Activated naive CD8-positive, alpha-beta T cell (primary cell): ENCODE data around the gene KLHL1.

Experiments
- H3K27ac Mint-ChIP-seq: one replicate; pipeline ENCODE4 v1.8.0; 2021; ENCODE audit warnings: mixed read lengths
- H3K27me3 Mint-ChIP-seq: one replicate; pipeline ENCODE4 v1.8.0; 2021; ENCODE audit warnings: mixed read lengths
- H3K36me3 Mint-ChIP-seq: one replicate; pipeline ENCODE4 v1.8.0; 2021; ENCODE audit warnings: mixed read lengths
- H3K4me1 Mint-ChIP-seq: one replicate; pipeline ENCODE4 v1.8.0; 2021; ENCODE audit warnings: low read depth, mixed read lengths
- H3K4me3 Mint-ChIP-seq: one replicate; pipeline ENCODE4 v1.8.0; 2021; ENCODE audit warnings: mild to moderate bottlenecking, mixed read lengths
- H3K9me3 Mint-ChIP-seq: one replicate; pipeline ENCODE4 v1.8.0; 2021; ENCODE audit warnings: low read depth, mixed read lengths

KLHL1 gene

GRCh38 chr13:70043685-70044084, 64.6 kb downstream of the KLHL1 start:
- H3K27me3 Mint-ChIP-seq, result no peaks in the 10 kb centered on the region

GRCh38 chr13:70042193-70042592, 66.1 kb downstream of the KLHL1 start:
- H3K9me3 Mint-ChIP-seq, result peaks cover 13% of the 10 kb centered on the region
- no peaks in the 10 kb centered on the region for H3K4me1 Mint-ChIP-seq
- no peak overlapping the region for H3K4me3 Mint-ChIP-seq
- no peak overlapping the region for H3K27ac Mint-ChIP-seq
- no peaks in the 10 kb centered on the region for H3K36me3 Mint-ChIP-seq
- H3K27me3 Mint-ChIP-seq, result no peaks in the 10 kb centered on the region

More at GRCh38 chr13:70043685-70044084, 64.6 kb downstream of the KLHL1 start:
- Mint-ChIP-seq H3K36me3 (no peaks in the 10 kb centered on the region), H3K27ac (no peak overlapping the region), H3K9me3 (peaks cover 13% of the 10 kb centered on the region), H3K4me1 (no peaks in the 10 kb centered on the region), H3K4me3 (no peak overlapping the region)

- Mint-ChIP-seq H3K27ac (no peak overlapping the region), H3K4me1 (no peaks in the 10 kb centered on the region), H3K4me3 (no peak overlapping the region)
Measured at GRCh38 chr13:70034286-70034685, 74.0 kb downstream of the KLHL1 start.

GRCh38 chr13:70027551-70027950, 80.7 kb downstream of the KLHL1 start:
- Mint-ChIP-seq H3K9me3 (peaks cover 12% of the 10 kb centered on the region), H3K4me1 (no peaks in the 10 kb centered on the region), H3K27ac (no peak overlapping the region), H3K36me3 (no peaks in the 10 kb centered on the region), H3K4me3 (no peak overlapping the region), H3K27me3 (no peaks in the 10 kb centered on the region)

More at GRCh38 chr13:70034286-70034685, 74.0 kb downstream of the KLHL1 start:
- H3K9me3 Mint-ChIP-seq, result peaks cover 22% of the 10 kb centered on the region
- no peaks in the 10 kb centered on the region for H3K36me3 Mint-ChIP-seq
- no peaks in the 10 kb centered on the region for H3K27me3 Mint-ChIP-seq

DNA sequence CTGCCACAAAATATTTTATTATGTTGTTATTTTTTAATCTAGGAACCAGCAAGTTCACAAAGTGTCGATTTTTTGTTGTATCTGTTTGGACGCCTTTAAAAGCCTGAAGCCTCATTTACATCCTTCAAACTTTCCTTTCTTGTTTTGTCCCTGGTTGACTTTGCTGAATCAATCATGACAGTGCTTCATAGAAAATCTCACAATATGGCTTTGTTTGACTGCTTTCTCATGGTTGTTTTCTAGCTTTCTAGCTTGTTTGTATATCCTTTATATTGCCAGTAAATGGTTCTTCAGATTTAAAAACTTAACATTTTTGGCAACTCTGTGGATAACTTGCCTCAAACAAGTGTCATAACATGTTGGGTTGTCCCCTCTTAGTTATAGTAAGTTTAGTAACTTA, 84.7 kb downstream of the KLHL1 start:
- Mint-ChIP-seq H3K36me3 (no peaks in the 10 kb centered on the region), H3K27ac (no peak overlapping the region), H3K9me3 (peaks cover 4% of the 10 kb centered on the region)

DNA sequence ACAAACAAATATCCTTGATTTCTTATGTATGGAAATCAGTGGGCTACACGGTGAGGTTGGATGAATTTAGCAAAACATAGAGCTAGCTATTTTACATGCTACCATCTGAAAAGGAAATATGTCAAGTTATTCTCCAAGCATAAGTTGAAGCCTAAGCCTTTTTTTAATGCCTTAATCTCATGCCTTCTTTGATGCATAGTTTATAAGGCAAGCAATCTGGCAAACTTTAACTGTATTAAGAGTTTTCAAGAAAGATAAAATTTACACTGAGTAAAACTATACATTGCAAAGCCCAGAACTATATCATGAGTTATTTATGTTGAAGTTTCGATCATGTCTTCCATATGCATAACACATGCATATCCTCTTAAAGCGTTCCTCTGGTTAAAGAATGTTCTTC, 85.6 kb downstream of the KLHL1 start:
- Mint-ChIP-seq H3K27me3 (no peaks in the 10 kb centered on the region), H3K9me3 (peaks cover 4% of the 10 kb centered on the region), H3K4me3 (no peak overlapping the region), H3K36me3 (no peaks in the 10 kb centered on the region), H3K27ac (no peak overlapping the region), H3K4me1 (no peaks in the 10 kb centered on the region)

More for the DNA sequence above, 84.7 kb downstream of the KLHL1 start:
- Mint-ChIP-seq H3K27me3 (no peaks in the 10 kb centered on the region), H3K4me3 (no peak overlapping the region), H3K4me1 (no peaks in the 10 kb centered on the region)

DNA sequence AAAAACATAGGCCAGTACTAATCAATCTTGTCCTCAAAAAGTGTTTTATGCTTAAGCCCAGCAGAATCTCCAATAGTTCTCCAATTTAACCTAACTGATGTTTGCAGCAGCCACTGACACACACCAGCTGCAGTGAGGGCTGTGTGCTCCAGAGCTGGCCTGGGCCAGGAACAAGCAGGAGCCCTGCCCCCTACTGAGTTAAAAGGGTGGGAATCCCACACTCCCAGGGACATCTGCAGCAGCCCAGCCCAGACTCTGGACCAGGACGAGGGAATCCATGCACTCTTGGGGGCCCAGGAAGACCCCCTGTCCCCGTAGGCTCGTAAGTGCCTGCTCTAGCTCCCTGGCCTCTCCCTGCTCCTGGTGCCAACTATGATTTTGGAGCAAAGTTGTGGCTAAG, 92.1 kb downstream of the KLHL1 start:
- Mint-ChIP-seq H3K27ac (no peak overlapping the region), H3K36me3 (no peaks in the 10 kb centered on the region), H3K27me3 (no peaks in the 10 kb centered on the region), H3K4me3 (no peak overlapping the region), H3K4me1 (no peaks in the 10 kb centered on the region), H3K9me3 (peaks cover 18% of the 10 kb centered on the region)

DNA sequence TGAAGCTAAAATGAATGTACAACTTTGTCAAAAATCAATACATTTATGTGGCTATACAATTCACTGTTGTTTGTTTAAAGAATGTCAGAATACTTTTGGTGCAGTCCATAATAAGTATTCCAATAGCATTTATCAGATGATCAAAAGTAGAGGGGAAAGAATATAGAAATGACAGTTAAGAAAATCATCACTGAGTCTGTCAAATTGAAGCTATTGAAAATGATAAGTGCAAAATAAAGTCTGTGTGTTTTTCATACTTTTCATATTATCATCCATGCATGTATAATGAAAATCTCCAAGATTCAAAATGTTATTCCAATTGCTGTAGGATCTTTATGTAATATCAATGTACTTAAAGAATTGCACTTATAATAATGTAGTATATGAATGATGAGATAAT, 93.9 kb downstream of the KLHL1 start:
- H3K9me3 Mint-ChIP-seq, result peaks cover 18% of the 10 kb centered on the region
- H3K27me3 Mint-ChIP-seq, result no peaks in the 10 kb centered on the region
- H3K36me3 Mint-ChIP-seq, result no peaks in the 10 kb centered on the region
- no peaks in the 10 kb centered on the region for H3K4me1 Mint-ChIP-seq
- H3K4me3 Mint-ChIP-seq, result no peak overlapping the region
- no peak overlapping the region for H3K27ac Mint-ChIP-seq

DNA sequence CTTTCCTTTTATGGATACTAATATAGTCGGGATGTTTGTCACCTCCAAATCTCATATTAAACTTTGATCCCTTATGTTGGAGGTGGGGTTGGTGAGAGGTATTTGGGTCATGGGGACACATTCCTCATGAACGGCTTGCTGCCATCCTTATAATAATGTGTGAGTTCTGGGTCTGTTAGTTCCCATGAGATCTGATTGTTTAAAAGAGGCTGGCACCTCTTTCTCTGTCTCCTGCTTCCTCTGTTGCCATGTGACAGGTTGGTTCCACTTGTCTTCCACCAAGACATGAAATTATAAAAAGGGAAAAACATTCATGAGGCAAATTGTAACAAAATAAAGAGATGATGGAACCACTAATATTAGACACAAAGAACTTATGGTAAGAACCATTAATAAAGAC, 108.4 kb downstream of the KLHL1 start:
- Mint-ChIP-seq H3K9me3 (peaks cover 6% of the 10 kb centered on the region), H3K4me1 (no peaks in the 10 kb centered on the region), H3K27me3 (no peaks in the 10 kb centered on the region), H3K4me3 (no peak overlapping the region), H3K27ac (no peak overlapping the region), H3K36me3 (no peaks in the 10 kb centered on the region)

DNA sequence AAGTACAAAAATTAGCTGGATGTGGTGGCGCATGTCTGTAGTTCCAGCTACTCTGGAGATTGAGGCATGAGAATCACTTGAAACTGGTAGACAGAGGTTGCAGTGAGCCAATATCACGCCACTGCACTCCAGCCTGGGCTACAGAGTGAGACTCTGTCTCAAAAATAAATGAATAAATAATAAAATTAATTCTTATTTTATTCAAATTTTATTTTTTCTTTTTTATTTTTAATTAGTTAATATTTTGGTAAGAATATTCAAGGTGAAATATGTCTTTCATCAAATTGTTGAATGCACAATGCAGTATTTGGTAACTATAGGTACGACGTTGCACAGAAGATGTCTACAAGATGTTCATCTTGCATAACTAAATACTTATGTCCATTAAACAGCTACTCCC, 111.2 kb downstream of the KLHL1 start:
- H3K27ac Mint-ChIP-seq, result no peak overlapping the region
- H3K27me3 Mint-ChIP-seq, result no peaks in the 10 kb centered on the region
- no peaks in the 10 kb centered on the region for H3K36me3 Mint-ChIP-seq
- H3K9me3 Mint-ChIP-seq, result peaks cover 14% of the 10 kb centered on the region
- H3K4me1 Mint-ChIP-seq, result no peaks in the 10 kb centered on the region
- no peak overlapping the region for H3K4me3 Mint-ChIP-seq

DNA sequence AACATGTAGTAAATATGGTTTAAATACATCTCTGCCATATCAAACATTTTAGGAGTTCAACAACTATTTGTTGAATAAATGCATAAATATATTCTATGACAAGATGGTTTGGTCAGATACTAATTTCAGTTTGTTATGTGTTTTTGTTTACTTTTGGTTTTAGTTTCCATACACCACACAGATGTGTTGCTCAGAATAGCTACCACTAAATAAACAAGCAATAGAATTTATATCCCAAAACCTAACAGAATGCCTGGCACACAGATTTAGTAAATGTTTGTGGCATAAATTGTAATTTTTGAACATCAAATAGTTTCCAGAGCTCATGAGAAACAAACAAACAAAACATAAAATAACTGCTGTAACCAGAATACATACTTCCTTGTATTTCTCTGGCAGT, 127.5 kb downstream of the KLHL1 start:
- no peaks in the 10 kb centered on the region for H3K36me3 Mint-ChIP-seq
- no peak overlapping the region for H3K4me3 Mint-ChIP-seq
- H3K9me3 Mint-ChIP-seq, result no peaks in the 10 kb centered on the region
- H3K4me1 Mint-ChIP-seq, result no peaks in the 10 kb centered on the region
- no peaks in the 10 kb centered on the region for H3K27me3 Mint-ChIP-seq
- no peak overlapping the region for H3K27ac Mint-ChIP-seq

DNA sequence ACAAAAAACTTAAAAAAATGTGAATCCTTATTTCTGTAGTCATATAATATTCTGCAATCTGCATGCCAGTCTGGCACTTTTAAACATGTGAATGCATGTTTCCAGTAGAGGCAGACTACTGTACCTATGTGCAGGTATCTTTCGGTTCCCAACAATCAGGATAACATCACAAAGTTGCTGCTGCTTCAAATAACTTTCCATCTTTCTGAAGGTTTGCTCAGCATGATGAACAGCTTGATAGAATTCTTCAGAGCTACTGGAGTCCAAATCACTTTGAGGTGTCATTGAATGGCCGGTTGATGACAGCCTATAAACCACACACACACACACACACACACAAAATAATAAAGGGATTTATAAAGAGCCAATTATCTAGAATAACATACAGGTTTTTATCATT, 132.8 kb downstream of the KLHL1 start:
- Mint-ChIP-seq H3K4me3 (no peak overlapping the region), H3K9me3 (peaks cover 3% of the 10 kb centered on the region), H3K4me1 (no peaks in the 10 kb centered on the region), H3K36me3 (no peaks in the 10 kb centered on the region), H3K27me3 (no peaks in the 10 kb centered on the region), H3K27ac (no peak overlapping the region)

DNA sequence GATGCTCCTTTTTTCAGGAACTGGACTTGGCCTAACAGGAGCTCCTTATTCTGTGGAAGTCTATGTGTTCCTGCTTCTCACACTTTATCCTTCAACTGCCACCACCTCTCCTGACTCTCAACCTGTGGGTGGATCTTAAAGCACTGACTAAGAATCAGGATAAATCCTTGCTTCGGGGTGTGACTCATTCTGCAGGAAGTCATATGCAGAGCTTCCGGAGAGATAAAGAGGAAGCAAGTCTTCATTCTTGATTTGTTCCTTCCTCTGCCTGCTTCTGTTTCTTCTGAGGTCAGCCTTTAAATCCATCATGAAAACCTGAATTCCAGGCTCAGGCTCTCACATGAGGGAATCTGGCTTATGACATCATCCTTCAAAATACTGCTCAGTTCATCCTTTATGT, 137.7 kb downstream of the KLHL1 start:
- Mint-ChIP-seq H3K4me3 (no peak overlapping the region), H3K4me1 (no peaks in the 10 kb centered on the region)

GRCh38 chr13:69959046-69959445, 149.2 kb downstream of the KLHL1 start:
- H3K27me3 Mint-ChIP-seq, result no peaks in the 10 kb centered on the region
- H3K4me3 Mint-ChIP-seq, result no peak overlapping the region
- no peaks in the 10 kb centered on the region for H3K4me1 Mint-ChIP-seq
- no peaks in the 10 kb centered on the region for H3K36me3 Mint-ChIP-seq
- peaks cover 12% of the 10 kb centered on the region for H3K9me3 Mint-ChIP-seq
- no peak overlapping the region for H3K27ac Mint-ChIP-seq

More for the DNA sequence above, 137.7 kb downstream of the KLHL1 start:
- Mint-ChIP-seq H3K36me3 (no peaks in the 10 kb centered on the region), H3K27ac (no peak overlapping the region), H3K9me3 (peaks cover 11% of the 10 kb centered on the region), H3K27me3 (no peaks in the 10 kb centered on the region)

GRCh38 chr13:69956839-69957238, 151.4 kb downstream of the KLHL1 start:
- Mint-ChIP-seq H3K4me3 (no peak overlapping the region), H3K27ac (no peak overlapping the region), H3K36me3 (no peaks in the 10 kb centered on the region), H3K9me3 (peaks cover 13% of the 10 kb centered on the region), H3K4me1 (no peaks in the 10 kb centered on the region), H3K27me3 (no peaks in the 10 kb centered on the region)

DNA sequence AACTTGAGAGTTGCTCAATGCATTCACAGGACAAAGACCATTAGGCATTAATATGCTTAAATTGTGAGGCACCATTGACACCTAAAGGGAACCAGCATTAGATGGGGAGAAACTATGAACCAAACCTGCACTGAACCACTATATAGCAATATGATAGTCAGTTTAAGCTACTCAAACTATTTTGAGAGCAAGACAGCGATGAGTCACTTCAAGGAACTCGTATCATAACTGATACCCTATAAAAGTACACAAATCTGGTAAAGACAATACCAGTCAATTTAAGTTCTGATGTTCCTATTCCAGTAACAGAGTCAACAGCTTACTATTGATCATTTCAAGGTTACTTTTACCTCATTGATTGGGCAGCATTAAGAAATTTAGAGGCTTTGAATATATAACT, 151.9 kb downstream of the KLHL1 start:
- no peaks in the 10 kb centered on the region for H3K27me3 Mint-ChIP-seq
- H3K9me3 Mint-ChIP-seq, result peaks cover 18% of the 10 kb centered on the region
- no peaks in the 10 kb centered on the region for H3K4me1 Mint-ChIP-seq
- no peaks in the 10 kb centered on the region for H3K36me3 Mint-ChIP-seq
- H3K4me3 Mint-ChIP-seq, result no peak overlapping the region
- no peak overlapping the region for H3K27ac Mint-ChIP-seq
